Measurements from ENCODE around the gene AVPR2. TPM values are rescaled to one million over a fixed set of nuclear protein-coding genes. Genes with fewer than 3 reads are reported as not detected.

AVPR2 gene
- polyA plus RNA-seq, 4 donors = 0.31 to 3.5 TPM; not detected in 2

GRCh38 chrX:153941336-153942252 lies 37.1 kb downstream of the AVPR2 start:
- DNase-seq = peak in 1 of 2 donors; percentile 40
- FAIRE-seq = no peak
- Histone ChIP-seq H3K4me1 (ENCODE audit: control insufficient read depth in 3 of 3, insufficient read depth in 2 of 3, low read depth in 1 of 3, low read length in 2 of 3) (peaks cover 0 to 29% (median 0%) of the 10 kb centered on the region in 3 donors), H3K27ac (ENCODE audit: low read depth in 1 of 3, low read length in 2 of 3) (no peak overlapping the region), H3K4me3 (ENCODE audit: low read depth in 1 of 3, low read length in 3 of 3) (peak overlapping the region in 1 of 3 donors; percentile 13), H3K27me3 (ENCODE audit: control insufficient read depth in 3 of 3, insufficient read depth in 3 of 3, low read length in 3 of 3) (no peaks in the 10 kb centered on the region), H3K36me3 (ENCODE audit: control insufficient read depth in 3 of 3, insufficient read depth in 2 of 3, low read depth in 1 of 3, low read length in 3 of 3) (peaks cover 0 to 28% (median 0%) of the 10 kb centered on the region in 3 donors), H3K9me3 (ENCODE audit: control insufficient read depth in 2 of 2, insufficient read depth in 1 of 2, low read depth in 1 of 2, low read length in 1 of 2) (no peaks in the 10 kb centered on the region)
- WGBS, 3 donors = 35 to 48% (median 45%) methylated on average over 14 to 22 of the region's 23 CpGs

- peak within 1 kb of the TSS in 2 of 3 donors; percentile 46 to 62 for H3K4me3 ChIP-seq (ENCODE audit: low read depth in 1 of 3, low read length in 3 of 3)
- WGBS, 3 donors = 29 to 36% (median 35%) methylated on average over 19 to 31 of the region's 31 CpGs
- no peaks in the 10 kb centered on the region for H3K9me3 ChIP-seq (ENCODE audit: control insufficient read depth in 2 of 2, insufficient read depth in 1 of 2, low read depth in 1 of 2, low read length in 1 of 2)
- peak within 1 kb of the TSS in 1 of 3 donors; percentile 72 for H3K27ac ChIP-seq (ENCODE audit: low read depth in 1 of 3, low read length in 2 of 3)
- peak in 1 of 2 donors; percentile 67 for DNase-seq
- FAIRE-seq = no peak
- peaks cover 0 to 36% (median 0%) of the 10 kb centered on the region in 3 donors for H3K4me1 ChIP-seq (ENCODE audit: control insufficient read depth in 3 of 3, insufficient read depth in 2 of 3, low read depth in 1 of 3, low read length in 2 of 3)
- H3K36me3 ChIP-seq (ENCODE audit: control insufficient read depth in 3 of 3, insufficient read depth in 2 of 3, low read depth in 1 of 3, low read length in 3 of 3) = peaks cover 0 to 46% (median 0%) of the 10 kb centered on the region in 3 donors
- H3K27me3 ChIP-seq (ENCODE audit: control insufficient read depth in 3 of 3, insufficient read depth in 3 of 3, low read length in 3 of 3) = no peaks in the 10 kb centered on the region
Measured at GRCh38 chrX:153944140-153944799, 39.8 kb downstream of the AVPR2 start, which contains the start of gene RENBP. Gene RENBP (minus strand): TSS chrX:153944643. CDS start chrX:153944610, 33 bp downstream.

GRCh38 chrX:153944800-153945150 lies 40.3 kb downstream of the AVPR2 start:
- Histone ChIP-seq H3K4me1 (ENCODE audit: control insufficient read depth in 3 of 3, insufficient read depth in 2 of 3, low read depth in 1 of 3, low read length in 2 of 3) (peaks cover 0 to 39% (median 0%) of the 10 kb centered on the region in 3 donors), H3K27ac (ENCODE audit: low read depth in 1 of 3, low read length in 2 of 3) (peak overlapping the region in 1 of 3 donors; percentile 72), H3K4me3 (ENCODE audit: low read depth in 1 of 3, low read length in 3 of 3) (peak overlapping the region in 2 of 3 donors; percentile 46 to 62), H3K36me3 (ENCODE audit: control insufficient read depth in 3 of 3, insufficient read depth in 2 of 3, low read depth in 1 of 3, low read length in 3 of 3) (peaks cover 0 to 47% (median 2%) of the 10 kb centered on the region in 3 donors), H3K27me3 (ENCODE audit: control insufficient read depth in 3 of 3, insufficient read depth in 3 of 3, low read length in 3 of 3) (no peaks in the 10 kb centered on the region), H3K9me3 (ENCODE audit: control insufficient read depth in 2 of 2, insufficient read depth in 1 of 2, low read depth in 1 of 2, low read length in 1 of 2) (no peaks in the 10 kb centered on the region)
- DNase-seq (no peak), FAIRE-seq (no peak)
- 36 to 54% (median 45%) methylated on average over 6 of the region's 6 CpGs for WGBS, 3 donors

GRCh38 chrX:153945956-153946943 lies 41.8 kb downstream of the AVPR2 start:
- Histone ChIP-seq H3K36me3 (ENCODE audit: control insufficient read depth in 3 of 3, insufficient read depth in 2 of 3, low read depth in 1 of 3, low read length in 3 of 3) (peaks cover 3 to 56% (median 8%) of the 10 kb centered on the region in 3 donors), H3K4me3 (ENCODE audit: low read depth in 1 of 3, low read length in 3 of 3) (no peak overlapping the region), H3K27me3 (ENCODE audit: control insufficient read depth in 3 of 3, insufficient read depth in 3 of 3, low read length in 3 of 3) (no peaks in the 10 kb centered on the region), H3K27ac (ENCODE audit: low read depth in 1 of 3, low read length in 2 of 3) (peak overlapping the region in 1 of 3 donors; percentile 57), H3K4me1 (ENCODE audit: control insufficient read depth in 3 of 3, insufficient read depth in 2 of 3, low read depth in 1 of 3, low read length in 2 of 3) (peaks cover 0 to 39% (median 0%) of the 10 kb centered on the region in 3 donors), H3K9me3 (ENCODE audit: control insufficient read depth in 2 of 2, insufficient read depth in 1 of 2, low read depth in 1 of 2, low read length in 1 of 2) (no peaks in the 10 kb centered on the region)
- no peak for DNase-seq
- WGBS, 3 donors = 81 to 86% (median 84%) methylated on average over 22 to 24 of the region's 24 CpGs
- FAIRE-seq = no peak

GRCh38 chrX:153947009-153947769 lies 42.7 kb downstream of the AVPR2 start:
- Histone ChIP-seq H3K4me1 (ENCODE audit: control insufficient read depth in 3 of 3, insufficient read depth in 2 of 3, low read depth in 1 of 3, low read length in 2 of 3) (peaks cover 0 to 34% (median 0%) of the 10 kb centered on the region in 3 donors), H3K27me3 (ENCODE audit: control insufficient read depth in 3 of 3, insufficient read depth in 3 of 3, low read length in 3 of 3) (no peaks in the 10 kb centered on the region), H3K4me3 (ENCODE audit: low read depth in 1 of 3, low read length in 3 of 3) (no peak overlapping the region), H3K27ac (ENCODE audit: low read depth in 1 of 3, low read length in 2 of 3) (peak overlapping the region in 2 of 3 donors; percentile 31 to 57), H3K36me3 (ENCODE audit: control insufficient read depth in 3 of 3, insufficient read depth in 2 of 3, low read depth in 1 of 3, low read length in 3 of 3) (peaks cover 5 to 65% (median 8%) of the 10 kb centered on the region in 3 donors), H3K9me3 (ENCODE audit: control insufficient read depth in 2 of 2, insufficient read depth in 1 of 2, low read depth in 1 of 2, low read length in 1 of 2) (no peaks in the 10 kb centered on the region)
- WGBS, 3 donors = 30 to 46% (median 33%) methylated on average over 17 to 19 of the region's 19 CpGs
- no peak for FAIRE-seq
- peak; percentile 75 to 84 for DNase-seq

GRCh38 chrX:153948002-153948466 lies 43.6 kb downstream of the AVPR2 start:
- FAIRE-seq (no peak), DNase-seq (no peak)
- H3K4me1 ChIP-seq (ENCODE audit: control insufficient read depth in 3 of 3, insufficient read depth in 2 of 3, low read depth in 1 of 3, low read length in 2 of 3) = peaks cover 0 to 27% (median 0%) of the 10 kb centered on the region in 3 donors
- peaks cover 9 to 68% (median 11%) of the 10 kb centered on the region in 3 donors for H3K36me3 ChIP-seq (ENCODE audit: control insufficient read depth in 3 of 3, insufficient read depth in 2 of 3, low read depth in 1 of 3, low read length in 3 of 3)
- peak overlapping the region in 1 of 3 donors; percentile 27 for H3K27ac ChIP-seq (ENCODE audit: low read depth in 1 of 3, low read length in 2 of 3)
- 65 to 82% (median 78%) methylated on average over 6 to 10 of the region's 10 CpGs for WGBS, 3 donors
- no peaks in the 10 kb centered on the region for H3K9me3 ChIP-seq (ENCODE audit: control insufficient read depth in 2 of 2, insufficient read depth in 1 of 2, low read depth in 1 of 2, low read length in 1 of 2)
- no peaks in the 10 kb centered on the region for H3K27me3 ChIP-seq (ENCODE audit: control insufficient read depth in 3 of 3, insufficient read depth in 3 of 3, low read length in 3 of 3)
- no peak overlapping the region for H3K4me3 ChIP-seq (ENCODE audit: low read depth in 1 of 3, low read length in 3 of 3)
